Measurements from ENCODE around the gene VWA5B1.

- TF ChIP-seq, protein P1, sequence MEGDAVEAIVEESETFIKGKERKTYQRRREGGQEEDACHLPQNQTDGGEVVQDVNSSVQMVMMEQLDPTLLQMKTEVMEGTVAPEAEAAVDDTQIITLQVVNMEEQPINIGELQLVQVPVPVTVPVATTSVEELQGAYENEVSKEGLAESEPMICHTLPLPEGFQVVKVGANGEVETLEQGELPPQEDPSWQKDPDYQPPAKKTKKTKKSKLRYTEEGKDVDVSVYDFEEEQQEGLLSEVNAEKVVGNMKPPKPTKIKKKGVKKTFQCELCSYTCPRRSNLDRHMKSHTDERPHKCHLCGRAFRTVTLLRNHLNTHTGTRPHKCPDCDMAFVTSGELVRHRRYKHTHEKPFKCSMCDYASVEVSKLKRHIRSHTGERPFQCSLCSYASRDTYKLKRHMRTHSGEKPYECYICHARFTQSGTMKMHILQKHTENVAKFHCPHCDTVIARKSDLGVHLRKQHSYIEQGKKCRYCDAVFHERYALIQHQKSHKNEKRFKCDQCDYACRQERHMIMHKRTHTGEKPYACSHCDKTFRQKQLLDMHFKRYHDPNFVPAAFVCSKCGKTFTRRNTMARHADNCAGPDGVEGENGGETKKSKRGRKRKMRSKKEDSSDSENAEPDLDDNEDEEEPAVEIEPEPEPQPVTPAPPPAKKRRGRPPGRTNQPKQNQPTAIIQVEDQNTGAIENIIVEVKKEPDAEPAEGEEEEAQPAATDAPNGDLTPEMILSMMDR (IDR thresholded peaks at IDR 0.05; ENCODE audit: low read length), result no peak
- TF ChIP-seq EZH2phosphoT487 (IDR thresholded peaks at IDR 0.05; ENCODE audit: low read length), result no peak
Measured at GRCh38 chr1:20347699-20348098, 57.0 kb downstream of the VWA5B1 start.
